Activated CD4-positive, alpha-beta T cell treated with anti-CD3 and anti-CD28 coated beads for 1 hour (primary cell): Measurements from ENCODE around the gene MGAT4B.

ENCODE experiments used
- DNase-seq: peaks from one replicate; pipeline ENCODE4 v3.0.0-alpha.2; 2020

The MGAT4B gene

GRCh38 chr5:179825655-179826182 lies 19.1 kb upstream of the MGAT4B start:
- no peak for DNase-seq

GRCh38 chr5:179824745-179825112 lies 18.1 kb upstream of the MGAT4B start:
- no peak for DNase-seq

GRCh38 chr5:179823937-179824744 lies 17.5 kb upstream of the MGAT4B start:
- DNase-seq = no peak

GRCh38 chr5:179822444-179822990 lies 15.9 kb upstream of the MGAT4B start:
- no peak for DNase-seq

- no peak for DNase-seq
Measured at GRCh38 chr5:179822059-179822432, 15.4 kb upstream of the MGAT4B start.

- peak; percentile 71 for DNase-seq
Measured at GRCh38 chr5:179821298-179822058, 14.8 kb upstream of the MGAT4B start.

GRCh38 chr5:179820483-179821297 lies 14.0 kb upstream of the MGAT4B start, which contains the start of gene SQSTM1:
SQSTM1 (plus strand) TSS chr5:179820905; CDS start chr5:179820937, 32 bp downstream.
- peak; percentile 76 for DNase-seq

GRCh38 chr5:179820127-179820482 lies 13.4 kb upstream of the MGAT4B start:
- DNase-seq = no peak

- no peak for DNase-seq
Measured at GRCh38 chr5:179819296-179820126, 12.8 kb upstream of the MGAT4B start.

GRCh38 chr5:179818746-179819295 lies 12.2 kb upstream of the MGAT4B start:
- DNase-seq = peak; percentile 75

- no peak for DNase-seq
Measured at GRCh38 chr5:179817890-179818745, 11.5 kb upstream of the MGAT4B start.

GRCh38 chr5:179817470-179817840 lies 10.8 kb upstream of the MGAT4B start:
- no peak for DNase-seq

- DNase-seq = no peak
Measured at GRCh38 chr5:179816796-179817469, 10.3 kb upstream of the MGAT4B start.

GRCh38 chr5:179816401-179816795 lies 9.7 kb upstream of the MGAT4B start:
- DNase-seq = no peak

- DNase-seq = no peak
Measured at GRCh38 chr5:179815491-179816249, 9.0 kb upstream of the MGAT4B start.

- DNase-seq = no peak
Measured at GRCh38 chr5:179814090-179814489, 7.4 kb upstream of the MGAT4B start.

GRCh38 chr5:179812997-179813607 lies 6.4 kb upstream of the MGAT4B start:
- DNase-seq = no peak

- DNase-seq = no peak
Measured at GRCh38 chr5:179812135-179812825, 5.6 kb upstream of the MGAT4B start.
